HG02763 (cell line): Measurements from ENCODE around the gene RNF220.
"Not testable (repeated sequence)": the region's sequence is repeated elsewhere in the genome, so short reads cannot be mapped to it uniquely, and the experiment has no call there.

Experiments used
- ATAC-seq: cut with Tn5 transposase; IDR thresholded peaks from one replicate; pipeline ENCODE4 v1.9.1; 2021; ENCODE audit warnings: mild to moderate bottlenecking, moderate library complexity; ENCODE audit not compliant: unreplicated experiment

The RNF220 gene

DNA sequence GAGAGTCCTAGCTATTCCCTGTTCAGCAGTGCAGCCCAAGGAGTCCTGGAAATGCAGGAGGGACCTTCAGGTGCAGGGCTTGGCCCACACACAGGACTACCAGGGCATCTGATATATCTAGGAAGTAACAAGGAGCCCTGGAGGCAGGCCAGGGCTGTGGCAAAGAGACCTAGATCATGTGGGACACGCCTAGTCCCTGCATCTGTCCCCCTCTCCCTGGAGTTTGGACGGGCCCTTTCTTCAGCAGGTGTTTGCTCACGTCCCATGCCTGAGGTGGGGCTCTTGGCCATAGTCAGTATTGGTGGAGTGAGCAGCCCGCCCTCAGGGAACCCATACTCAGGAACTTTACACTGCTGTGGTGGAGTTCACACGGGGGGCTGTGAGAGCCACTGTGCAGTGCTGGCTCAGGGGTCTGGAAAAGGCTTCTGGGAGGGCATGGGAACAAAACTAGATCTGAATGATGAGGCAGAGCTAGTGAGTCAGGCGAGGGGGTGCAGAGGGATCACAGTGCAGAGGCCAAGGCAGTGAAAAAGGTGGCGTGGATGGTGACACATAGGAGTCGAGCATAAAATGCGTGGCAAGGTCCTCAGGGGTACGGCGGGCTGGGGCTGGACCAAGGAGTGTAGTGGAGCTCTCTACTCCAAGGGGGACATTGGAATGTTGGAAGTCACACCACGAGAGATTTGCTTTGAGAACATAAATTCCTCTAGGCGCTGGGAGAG is 243.6 kb downstream of the RNF220 start:
- ATAC-seq = no peak

DNA sequence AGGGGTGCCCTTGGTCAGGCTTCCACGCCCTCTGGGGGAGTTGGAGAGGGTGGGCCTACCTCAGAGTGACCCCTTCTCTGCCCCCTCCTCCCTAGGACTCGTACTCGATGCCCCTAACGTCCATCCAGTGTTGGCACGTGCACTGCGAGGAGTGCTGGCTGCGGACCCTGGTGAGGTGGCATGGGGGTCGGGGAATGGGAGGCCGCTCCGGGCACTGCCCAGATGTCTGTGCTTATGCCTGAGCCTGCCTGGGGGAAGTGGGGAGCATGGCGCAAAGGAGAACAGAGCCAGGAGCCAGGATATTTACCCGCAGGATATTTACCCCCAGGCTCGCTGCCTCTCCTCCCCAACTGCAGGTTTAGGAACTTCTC is 244.7 kb downstream of the RNF220 start:
- no peak for ATAC-seq

DNA sequence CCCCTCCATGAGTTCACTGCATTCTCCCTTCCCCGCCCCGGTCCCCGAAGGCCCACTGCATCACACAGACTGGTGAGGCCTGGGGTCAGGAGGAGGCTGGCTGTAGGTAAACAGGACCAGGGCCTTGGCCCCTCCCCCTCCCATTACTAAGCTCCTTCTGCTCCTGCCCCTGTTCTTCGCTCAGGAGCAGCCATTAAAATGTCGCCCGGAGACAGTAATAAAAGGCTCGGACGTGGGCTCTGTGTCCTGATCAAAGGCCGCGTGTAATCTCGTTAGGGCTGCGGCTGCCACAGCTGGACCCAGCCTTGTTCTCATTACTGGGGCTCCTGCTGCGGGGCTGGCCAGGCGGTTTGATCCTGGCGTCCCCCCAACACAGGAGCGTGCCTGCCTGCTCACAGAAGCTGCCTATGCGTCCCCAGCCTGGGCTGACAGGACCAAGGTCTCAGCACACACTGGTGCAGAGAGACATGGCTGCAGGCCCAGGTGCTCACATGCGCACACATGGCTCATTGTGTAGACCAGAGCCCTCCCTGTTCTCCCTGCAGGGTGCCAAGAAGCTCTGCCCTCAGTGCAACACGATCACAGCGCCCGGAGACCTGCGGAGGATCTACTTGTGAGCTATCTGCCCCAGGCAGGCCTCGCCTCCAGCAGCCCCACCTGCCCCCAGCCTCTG is 245.2 kb downstream of the RNF220 start:
- ATAC-seq = no peak

DNA sequence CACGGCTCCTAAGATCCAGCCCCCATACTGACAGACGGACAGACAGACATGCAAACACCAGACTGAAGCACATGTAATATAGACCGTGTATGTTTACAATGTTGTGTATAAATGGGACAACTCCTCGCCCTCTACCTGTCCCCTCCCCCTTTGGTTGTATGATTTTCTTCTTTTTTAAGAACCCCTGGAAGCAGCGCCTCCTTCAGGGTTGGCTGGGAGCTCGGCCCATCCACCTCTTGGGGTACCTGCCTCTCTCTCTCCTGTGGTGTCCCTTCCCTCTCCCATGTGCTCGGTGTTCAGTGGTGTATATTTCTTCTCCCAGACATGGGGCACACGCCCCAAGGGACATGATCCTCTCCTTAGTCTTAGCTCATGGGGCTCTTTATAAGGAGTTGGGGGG is 246.0 kb downstream of the RNF220 start:
- no peak for ATAC-seq

DNA sequence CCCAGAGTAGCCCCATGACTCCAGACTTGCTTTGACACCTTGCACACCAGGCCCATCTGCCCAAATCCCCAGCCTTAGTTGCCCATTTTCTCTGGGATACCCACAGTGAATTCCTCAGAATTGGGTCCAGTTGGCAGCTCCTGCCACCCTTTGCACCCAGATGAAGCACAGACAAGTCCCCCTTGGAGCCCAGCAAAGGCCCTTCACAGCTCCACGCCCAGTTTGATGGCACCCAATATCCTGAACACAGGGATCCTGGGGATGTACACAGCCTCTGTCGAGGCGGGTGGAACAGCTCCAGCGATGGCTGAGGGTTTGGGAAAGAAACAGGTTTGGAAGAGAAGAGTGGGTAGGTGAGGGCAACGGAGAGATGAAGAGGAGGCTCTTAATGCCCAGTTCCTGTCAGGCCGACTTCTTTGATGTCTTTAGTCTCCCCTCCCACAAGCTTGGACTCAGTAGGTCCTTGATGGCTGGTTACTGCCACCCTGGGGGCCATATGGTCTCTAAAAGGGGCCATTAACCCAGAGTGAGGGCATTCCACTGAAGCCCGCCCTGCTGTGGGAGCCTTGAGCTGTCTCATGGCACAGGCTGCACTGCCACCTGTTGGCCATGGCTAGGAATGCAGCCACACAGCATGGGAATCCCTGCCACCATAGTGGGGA is 247.5 kb downstream of the RNF220 start:
- no peak for ATAC-seq

DNA sequence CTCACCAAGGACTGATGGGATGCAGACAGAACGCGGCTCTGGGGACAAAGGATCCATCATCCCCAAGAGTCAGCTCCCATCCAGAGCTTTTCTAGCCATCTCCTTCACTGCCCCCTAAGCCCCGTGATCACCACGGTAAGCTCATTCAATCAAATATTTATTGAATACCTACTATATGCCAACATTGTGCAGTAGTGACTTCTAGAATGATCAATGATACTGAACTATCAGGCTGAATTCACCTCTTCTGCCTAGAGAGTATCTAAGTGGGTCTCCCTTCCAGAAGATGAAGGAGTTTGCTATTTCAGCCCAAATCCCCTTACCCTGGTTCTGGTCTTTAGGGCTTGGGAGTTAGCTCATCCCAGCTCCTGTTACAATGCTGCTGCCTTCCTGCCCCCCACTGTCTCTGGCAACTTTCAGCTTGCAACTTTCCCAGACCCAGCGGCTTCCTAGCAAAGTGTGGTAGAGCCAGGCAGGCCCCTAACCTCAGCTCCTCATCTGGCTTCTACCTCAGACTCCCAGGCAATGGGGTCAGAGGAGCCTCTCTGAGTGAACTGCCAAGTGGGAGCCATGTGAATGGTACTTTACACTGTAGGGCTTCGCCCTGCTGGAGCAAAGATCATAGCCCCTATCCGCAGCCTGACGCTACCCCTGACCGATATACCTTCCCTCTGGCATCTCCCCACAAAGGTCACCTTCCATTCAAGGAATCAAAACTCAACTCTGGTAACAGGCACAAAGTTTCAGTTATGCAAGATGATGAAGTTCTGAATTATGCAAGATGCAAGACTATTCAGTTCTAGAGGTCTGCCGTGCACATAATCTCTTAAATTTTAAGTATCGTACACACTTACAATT is 248.3 kb downstream of the RNF220 start:
- no peak for ATAC-seq

DNA sequence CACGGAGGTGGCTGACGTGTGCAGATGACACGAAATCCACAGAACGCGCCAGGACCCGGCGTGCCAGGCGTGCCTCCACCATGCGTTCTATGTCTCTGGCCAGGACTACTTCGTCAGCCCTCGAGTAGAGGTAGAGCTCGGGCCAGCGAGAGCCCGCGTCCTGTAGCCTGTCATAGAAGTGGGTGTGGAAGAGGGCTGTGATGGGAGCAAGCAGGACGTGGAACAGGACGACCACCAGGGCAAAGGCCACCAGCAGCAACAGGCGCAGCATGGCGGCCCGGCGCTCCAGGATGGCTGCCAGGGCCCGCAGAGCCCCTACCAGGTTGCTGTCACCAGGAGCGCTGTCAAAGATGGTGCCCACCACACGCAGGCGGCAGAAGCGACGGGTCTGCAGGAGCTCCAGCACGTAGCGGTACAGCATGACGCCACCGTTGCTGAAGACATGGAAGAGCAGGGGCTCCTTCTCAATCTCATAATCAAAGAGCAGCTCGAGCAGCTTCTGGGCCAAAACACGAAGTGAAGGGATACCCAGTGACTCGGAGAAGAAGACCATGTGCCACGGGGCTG is 249.6 kb downstream of the RNF220 start:
- ATAC-seq = no peak

DNA sequence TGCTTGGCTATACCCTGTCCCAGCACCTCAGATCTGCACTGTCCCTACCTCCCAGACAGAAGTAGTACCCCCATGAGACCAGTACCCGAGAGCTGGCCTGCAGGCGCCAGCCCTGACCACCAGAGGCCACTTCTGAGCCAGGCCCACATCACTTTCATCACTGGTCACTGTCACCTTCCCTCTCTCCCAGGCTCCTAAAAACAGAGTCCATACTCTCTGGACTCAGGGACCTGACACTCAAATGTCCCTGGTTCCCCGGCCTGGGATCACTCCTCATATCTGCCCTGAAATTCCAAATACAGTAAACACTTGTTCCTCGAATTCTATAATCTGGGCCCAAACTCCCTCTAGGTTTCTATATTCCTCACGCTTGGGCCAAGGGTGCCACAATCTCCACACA is 250.6 kb downstream of the RNF220 start:
- ATAC-seq = no peak

DNA sequence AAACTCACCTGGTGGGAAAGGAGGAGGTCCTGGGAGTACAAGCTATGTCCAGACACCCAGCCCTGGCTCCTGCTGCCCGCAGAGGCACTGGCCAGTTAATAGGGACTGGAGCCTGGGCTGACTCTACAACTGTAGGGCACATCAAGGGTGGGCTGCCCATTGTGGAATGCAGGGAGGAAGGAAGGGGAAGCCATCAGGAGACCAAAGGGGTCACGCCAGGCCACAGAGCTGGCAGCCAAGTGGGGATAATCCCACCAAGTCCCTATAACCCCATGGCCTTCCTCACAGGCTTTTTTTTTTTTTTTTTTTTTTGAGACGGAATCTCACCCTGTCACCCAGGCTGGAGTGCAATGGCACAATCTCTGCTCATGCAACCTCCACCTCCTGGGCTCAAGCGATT is 254.5 kb downstream of the RNF220 start:
- ATAC-seq = no peak

DNA sequence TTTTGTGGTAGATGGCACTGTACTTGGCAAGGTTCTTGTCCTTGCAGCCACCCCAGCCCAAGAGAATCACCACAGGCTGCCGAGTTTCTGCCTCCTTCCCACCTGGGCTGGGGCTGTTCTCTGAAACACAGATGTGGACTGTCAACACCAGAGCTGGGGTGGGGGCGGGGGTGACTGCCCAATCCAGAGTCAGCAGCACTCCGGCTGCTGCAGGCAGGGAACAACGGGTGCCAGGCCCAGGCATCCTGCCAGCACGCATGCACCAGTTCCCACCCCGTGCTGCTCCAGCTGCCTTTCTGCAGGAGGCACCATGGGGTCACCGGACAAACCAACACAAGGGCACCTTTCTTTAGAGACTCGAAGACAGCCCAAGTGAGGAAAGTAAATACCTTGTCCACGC is 255.1 kb downstream of the RNF220 start:
- ATAC-seq = no peak

DNA sequence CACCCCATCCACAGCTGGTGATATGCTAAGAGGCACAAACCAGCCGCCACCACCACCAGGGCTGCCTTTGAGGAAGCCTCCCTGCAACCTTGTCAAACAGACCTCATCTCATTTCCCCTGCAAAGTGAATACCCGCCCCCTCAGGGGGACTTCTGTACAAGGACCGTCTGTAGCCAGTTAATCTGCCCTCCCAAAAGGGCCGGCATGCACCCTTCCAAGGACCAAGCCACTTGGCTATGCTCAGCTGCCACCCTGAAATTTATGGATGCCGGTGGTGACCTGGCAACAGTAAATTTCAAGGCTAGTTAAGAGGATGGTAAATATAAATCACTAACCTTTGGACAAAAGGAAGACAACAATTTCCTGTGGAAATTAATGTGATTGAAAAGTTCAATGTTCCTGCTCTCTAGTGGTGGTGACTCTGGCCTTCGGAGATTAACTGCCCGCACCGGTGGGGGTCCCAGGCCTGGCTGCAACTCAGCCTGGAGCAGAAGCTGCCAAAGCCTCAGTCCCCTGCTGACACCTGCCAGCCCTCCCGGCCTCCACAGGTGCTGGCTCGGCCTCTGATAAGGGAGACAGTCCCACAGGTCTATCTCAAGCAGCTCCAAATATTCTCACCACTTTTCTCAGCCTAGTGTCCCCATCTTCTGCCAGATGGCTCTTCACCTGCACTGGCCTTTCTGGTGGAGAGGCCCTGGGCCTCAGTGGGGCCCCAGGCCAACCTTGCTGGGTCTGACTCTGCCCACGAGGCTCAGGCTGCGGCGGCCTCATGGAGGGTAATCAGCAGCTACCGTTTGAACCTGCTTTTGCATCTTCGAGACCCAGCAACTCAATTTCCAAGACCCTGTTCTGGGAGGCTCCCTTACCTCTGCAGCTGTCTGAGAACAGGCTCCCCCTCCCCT is 257.0 kb downstream of the RNF220 start:
- ATAC-seq = no peak

DNA sequence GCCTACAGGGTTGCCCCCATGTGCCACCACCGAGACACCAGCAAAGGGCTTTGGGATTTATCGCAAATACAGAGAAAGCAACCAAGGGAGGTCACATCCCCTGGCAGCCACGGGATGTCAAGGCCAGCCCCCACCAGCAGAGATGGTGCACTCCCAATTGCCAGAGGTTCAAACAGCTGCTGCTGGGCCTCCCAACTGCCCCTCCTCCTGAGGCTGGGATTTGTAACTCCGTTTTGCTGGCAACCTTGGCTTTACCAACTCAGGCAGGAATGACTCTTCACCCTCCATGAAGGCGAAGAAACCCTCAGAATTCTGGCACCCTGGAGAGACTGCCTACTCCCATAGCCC is 257.6 kb downstream of the RNF220 start:
- ATAC-seq = no peak

DNA sequence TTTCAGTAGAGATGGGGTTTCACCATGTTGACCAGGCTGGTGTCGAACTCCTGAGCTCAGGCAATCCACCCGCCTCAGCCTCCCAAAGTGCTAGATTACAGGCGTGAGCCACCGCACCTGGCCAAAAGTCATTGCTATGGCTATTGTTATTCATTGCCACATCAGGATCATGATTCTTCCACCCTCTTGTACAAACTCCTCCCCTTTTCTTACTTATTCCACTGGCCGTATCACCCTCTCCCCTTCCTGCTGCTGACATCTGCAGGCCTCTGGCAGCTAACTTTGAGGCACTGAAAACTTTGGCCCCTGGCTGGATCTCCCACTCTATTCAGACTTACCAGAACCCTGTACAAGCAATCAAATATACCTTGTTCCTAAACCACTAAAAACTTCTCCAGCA is 258.4 kb downstream of the RNF220 start:
- ATAC-seq = no peak

DNA sequence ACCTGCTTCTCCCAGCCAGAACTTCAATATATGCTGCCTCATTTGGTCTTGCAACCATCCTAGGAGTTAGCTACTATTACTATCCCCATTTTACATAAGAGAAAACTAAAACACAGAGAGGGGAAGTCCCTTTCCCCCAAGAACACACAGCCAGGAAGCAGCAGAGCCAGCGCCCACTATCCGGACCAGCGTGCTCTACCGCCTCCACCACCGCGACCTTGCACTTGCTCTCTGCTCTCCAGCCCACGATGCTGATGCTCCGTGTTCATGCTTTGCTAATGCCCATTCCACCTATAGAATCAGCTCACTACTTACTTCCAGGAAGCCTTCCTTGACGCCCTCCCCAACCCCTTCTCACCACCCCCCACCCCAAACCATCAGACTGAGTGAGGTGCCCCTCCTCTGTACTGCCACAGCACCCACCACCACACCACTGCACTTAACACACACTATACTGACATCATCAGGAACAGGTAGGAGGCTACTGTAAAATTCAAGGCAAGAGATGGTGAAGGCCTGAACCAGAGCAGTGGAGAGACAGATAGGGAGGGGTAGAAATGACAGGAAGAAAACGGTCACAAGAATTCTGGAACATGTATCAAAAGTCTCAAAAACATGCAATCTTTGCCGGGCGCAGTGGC is 259.8 kb downstream of the RNF220 start:
- no peak for ATAC-seq

DNA sequence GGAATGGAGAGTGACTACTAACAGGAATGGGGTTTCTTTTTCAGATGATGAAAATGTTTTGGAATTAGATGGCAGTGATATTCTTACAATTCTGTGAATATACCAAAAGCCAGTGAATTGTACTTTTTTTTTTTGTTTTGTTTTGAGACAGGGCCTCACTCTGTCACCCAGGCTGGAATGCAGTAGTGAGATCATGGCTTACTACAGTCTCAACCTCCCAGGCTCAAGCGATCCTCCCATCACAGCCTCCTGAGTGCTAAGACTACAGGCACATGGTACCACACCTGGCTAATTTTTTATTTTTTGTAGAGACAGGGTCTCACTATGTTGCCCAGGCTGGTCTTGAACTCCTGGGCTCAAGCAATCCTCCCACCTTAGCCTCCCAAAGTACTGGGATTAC is 261.7 kb downstream of the RNF220 start:
- ATAC-seq = not testable (repeated sequence)

DNA sequence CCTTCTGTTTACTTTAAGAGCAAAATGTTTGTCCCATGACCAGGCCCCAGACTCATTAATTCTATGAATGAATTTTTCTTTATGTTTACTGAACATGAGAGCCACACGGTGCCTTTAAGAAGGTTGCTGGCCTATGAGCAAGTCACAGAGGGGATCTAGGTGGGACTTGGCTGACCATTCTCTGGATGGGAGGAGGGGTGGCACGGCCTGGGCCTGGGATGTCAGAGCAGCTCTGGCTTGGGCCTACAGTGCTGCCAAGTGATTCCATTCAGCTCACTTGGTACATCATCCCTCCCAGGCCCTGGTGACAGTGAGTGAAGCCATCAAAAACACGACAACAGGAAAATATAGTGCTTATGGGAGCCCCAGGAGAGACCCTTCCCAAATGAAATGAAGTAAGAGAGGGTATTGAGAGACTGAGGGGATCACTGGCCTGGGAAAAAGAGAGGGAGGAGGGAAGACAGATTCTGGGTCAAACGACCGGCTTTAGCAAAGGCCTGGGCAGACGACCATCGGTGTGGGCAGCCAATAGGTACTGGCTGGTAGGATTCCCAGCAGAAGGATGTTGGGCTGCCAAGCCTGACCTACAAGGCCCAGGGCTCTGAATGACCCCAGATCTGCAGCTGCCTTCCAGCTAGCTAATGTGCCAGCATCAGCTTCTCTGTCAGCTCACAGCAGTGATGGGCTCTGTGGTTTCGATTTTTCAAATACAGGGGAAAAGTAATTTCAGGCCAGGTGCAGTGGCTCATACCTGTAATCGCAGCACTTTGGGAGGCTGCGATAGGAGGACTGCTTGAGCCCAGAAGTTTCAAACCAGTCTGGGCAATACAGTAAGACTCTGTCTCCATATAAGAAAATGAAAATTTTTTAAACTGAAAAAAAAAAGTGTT is 265.9 kb downstream of the RNF220 start:
- ATAC-seq = no peak

DNA sequence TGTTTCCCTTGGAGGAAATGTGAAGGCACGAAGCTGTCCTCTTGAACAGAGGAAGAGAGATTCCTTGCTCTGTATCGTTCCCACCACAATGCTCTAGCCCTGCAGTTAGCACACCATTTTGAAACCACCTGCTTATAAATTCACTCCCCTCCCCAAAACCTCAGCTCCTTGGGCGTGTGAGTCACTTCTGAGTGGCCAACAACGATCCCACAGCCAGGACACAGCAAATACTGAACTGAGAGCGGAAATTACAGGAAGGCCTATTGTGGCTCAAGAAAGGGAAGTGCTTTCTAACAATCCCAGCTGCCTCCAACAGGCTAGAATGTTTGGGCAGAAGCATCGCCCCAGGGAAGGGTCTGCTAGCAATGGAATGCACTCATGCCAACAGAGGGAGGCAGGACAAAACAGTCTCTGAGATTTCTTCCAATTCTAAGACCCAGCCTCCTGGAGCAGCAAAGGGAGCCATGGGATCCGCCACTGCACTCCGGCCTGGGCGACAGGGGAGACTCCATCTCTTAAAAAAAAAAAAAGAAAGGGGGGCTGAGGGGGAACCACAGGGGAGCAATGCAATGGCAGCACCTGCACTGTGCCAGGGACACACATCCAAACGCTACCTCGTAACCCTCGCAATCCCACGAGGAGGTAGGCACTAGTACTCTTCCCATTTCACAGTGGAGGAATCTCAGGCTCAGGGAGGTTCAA is 267.4 kb downstream of the RNF220 start:
- no peak for ATAC-seq
